GM19467 (cell line): Measurements from ENCODE around the gene MPHOSPH10.
"Not testable (repeated sequence)": the region's sequence is repeated elsewhere in the genome, so short reads cannot be mapped to it uniquely, and the experiment has no call there.

Experiments used
- ATAC-seq: cut with Tn5 transposase; IDR thresholded peaks from one replicate; pipeline ENCODE4 v1.9.1; 2021; ENCODE audit warnings: mild to moderate bottlenecking, moderate library complexity; ENCODE audit not compliant: unreplicated experiment

The MPHOSPH10 gene

GRCh38 chr2:71122387-71123298 is 7.8 kb upstream of the MPHOSPH10 start:
- no peak for ATAC-seq

DNA sequence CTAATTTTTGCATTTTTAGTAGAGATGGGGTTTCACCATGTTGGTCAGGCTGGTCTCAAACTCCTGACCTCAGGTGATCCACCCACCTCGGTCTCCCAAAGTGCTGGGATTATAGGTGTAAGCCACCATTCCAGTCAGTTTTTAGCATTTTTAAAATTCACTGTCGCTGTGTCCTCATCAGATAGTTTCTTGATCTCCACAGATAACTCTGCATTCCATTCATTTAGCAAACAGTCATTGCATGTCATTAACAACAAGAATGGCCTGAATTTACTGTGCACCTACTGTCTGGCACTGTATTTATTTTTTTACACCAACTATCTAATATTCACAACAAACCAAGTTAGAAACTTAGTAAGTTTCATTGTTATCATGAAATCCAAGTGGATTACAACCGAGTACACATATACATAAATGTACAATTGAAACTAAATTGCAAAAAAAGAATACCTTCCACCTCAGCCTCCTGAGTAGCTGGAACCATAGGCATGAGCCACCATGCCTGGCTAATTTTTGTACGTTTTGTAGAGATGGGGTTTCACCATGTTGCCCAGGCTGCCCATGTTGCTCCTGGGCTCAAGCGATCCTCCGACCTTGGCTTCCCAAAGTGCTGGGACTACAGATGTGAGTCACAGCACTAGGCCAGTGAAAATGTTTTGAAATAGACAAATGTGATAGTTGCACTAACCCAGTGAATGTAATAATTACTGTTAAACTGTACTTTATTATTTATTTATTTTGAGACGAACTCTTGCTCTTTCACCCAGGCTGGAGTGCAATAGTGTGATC is 4.7 kb upstream of the MPHOSPH10 start:
- ATAC-seq, result no peak

- no peak for ATAC-seq
These were observed 3.5 kb upstream of the MPHOSPH10 start for GRCh38 chr2:71126957-71127356.

DNA sequence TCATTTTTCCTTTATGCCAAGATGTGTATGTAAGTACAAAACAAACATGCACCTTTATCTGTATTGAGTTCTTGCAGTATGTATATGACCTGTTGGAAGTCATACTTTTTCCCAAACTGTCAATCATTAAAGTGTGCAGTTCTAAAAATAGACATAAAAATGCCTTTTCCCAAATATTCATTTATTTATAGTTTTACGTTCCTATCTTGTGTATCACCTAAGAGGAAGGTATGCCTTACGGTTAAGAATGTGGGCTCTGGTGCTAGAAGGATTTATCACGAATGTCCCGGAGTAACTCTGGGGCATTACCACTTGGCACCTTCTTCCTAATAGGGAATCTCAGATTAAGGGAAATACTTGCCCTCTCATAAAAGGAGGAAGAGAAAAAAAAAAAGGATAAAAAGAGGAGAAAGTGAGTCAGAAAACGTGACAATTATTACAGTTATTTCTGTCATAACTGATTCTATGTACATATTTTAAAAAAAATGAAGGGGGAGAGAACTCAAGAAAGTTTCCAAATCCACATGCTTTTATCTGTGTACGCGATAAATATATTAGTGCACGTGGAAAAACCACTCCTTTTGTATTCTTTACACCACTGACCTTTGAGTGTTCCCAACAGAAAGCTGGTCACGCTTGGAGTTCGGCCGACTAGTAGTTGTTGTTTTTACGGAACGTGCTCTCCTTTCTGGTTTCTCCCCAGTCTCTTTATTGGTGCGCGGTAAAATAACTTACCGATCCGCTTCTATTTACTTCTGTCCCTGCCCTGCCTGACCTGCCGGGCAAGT is 1.1 kb upstream of the MPHOSPH10 start:
- ATAC-seq, result no peak

- peak; percentile 37 for ATAC-seq
These were observed 607 bp upstream of the MPHOSPH10 start for GRCh38 chr2:71129902-71130151.

DNA sequence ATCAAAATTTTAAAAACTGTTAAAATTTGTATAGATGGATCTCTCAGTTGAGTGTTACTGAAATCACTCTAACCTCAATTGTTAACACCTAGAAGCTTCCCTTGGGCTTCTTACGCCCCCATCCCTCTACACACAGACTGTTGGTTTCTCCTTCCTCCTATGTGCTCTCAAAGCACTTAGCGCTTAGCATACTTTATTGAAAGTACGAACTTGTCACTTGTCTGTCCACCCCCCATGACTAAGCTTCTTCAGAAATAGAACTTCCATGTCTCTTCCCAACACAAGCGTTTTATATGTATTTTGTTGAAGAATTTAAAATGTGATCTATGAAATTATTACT is 441 bp downstream of the MPHOSPH10 start:
- ATAC-seq, result peak; percentile 18

DNA sequence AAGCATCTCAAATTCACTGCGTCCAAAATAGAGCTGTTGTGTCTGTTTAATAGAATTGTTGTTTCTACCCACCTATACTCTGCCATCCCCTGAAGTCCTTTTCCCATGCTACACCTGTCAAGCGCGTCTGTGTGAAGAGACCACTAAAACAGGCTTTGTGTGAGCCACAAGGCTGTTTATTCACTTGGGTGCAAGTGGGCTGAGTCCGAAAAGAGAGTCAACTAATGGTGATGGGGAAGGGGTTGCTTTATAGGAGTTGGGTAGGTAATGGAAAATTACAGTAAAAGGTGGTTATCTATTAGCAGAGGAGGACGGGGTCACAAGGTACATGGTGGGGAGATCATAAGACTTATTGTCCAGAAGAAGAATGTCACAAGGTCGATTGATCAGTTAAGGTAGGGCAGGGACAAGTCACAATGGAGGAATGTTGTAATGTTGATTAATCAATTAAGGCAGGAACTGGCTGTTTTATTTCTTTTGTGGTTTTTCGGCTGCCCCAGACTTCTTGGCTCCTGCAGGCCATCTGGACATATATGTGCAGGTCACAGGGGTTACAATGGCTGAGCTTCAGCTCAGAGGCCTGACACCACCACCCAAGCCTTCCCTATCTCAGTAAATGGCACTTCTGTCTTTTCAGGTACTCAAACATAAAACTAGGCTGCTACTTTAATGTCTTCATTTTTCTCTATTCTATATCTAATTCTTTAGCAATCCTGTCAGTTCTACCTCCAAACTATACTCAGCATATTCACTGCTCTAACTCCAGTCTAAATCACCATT is 1.1 kb downstream of the MPHOSPH10 start:
- not testable (repeated sequence) for ATAC-seq

DNA sequence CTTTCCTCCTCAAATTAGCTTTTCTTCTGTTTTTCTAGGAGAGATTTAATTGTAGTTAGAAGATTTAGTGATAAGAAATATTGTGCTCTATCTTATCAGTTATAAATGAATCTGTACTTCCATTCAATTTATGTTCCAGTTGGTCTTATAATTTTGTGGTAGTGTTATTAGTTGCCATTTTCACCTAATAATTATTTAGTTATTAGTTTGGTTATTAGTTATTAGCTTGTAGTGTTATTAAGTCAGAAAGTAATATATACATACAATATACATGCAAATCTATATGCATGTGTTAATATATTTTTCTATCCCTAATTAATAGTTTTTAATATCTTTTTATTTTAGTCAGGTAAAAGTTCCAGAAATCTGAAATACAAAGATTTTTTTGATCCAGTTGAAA is 3.2 kb downstream of the MPHOSPH10 start:
- ATAC-seq, result no peak

DNA sequence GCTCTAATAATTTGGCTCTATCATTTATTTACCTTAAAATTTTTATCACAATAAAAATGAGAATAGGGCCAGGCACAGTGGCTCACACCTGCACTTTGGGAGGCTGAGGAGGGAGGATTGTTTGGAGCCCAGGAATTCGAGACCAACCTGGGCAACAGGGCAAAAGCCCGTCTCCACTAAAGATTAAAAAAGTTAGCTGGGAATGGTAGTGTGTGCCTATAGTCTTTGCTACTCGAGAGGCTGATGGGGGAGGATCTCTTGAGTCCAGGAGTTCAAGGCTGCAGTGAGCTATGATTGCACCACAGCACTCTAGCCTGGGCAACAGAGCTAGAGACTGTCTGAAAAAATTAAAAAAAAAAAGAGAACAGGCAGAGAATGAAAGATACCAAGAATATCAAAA is 5.7 kb downstream of the MPHOSPH10 start:
- no peak for ATAC-seq

DNA sequence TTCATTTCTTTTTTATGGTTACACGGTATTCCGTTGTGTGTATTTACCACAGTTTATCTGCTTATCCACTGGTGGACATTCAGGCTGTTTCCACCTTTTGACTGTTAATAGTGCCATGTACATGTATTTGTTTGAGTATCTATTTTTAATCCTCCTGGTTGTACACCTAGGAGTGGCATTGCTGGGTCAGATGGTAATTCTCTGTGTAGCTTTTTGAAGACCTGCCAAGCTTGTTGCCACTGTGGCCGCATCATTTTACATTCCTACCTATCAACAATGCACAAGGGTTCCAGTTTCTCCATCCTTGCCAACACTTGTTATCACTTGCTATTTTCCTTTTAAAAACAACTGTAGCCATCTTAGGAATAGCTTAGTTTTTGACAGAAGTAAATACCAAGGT is 13.3 kb downstream of the MPHOSPH10 start:
- no peak for ATAC-seq

DNA sequence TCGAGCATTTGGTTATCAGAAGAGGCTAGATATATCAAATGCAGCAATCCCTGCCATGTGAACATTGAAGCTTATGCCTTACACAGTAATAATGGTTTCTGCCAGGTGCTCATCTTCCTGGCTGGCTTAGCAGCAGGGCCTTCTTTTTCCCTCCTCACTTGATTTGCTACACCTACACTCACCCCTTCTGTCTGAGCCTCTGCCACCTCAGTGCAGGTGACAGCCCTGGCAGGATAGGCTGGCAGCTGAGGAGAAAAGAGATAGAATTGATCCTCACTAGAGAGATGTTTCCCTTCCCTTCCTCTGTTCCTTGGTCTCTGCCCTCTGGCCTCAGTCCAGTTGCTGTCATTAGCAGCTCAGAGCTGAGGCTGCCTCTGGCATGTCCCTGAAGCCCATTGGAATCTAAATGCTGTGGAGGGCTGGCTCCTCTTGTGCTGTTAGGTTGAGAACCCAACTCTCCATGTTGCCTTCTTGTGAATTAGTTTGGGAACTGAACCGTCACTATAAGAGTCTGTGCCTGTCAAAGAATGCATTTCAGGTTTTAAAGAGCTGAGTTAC is 18.2 kb downstream of the MPHOSPH10 start:
- ATAC-seq, result no peak

GRCh38 chr2:71150082-71150816 is 19.8 kb downstream of the MPHOSPH10 start:
- ATAC-seq, result no peak

DNA sequence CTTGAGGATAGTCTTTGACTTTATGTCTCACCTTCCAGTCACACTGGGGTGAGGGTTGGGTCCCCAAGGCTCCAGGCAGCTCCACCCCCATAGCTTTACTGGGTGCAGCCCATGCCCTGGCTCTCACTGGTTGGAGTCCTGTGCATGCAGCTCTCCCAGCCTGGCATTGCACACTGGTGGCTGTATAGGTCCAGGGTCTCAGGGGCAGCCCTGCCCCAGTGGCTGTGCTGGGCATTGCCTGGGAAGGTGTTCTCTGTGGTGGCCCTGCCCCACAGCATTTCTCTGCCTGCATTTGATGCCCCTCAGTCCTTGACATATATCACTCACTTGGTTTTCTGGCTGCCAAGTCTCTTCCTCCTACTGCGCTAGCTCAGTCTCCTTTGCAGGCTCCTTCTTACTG is 21.2 kb downstream of the MPHOSPH10 start:
- ATAC-seq, result no peak

- ATAC-seq, result no peak
These were observed 23.3 kb downstream of the MPHOSPH10 start for GRCh38 chr2:71153585-71154224.

- no peak for ATAC-seq
These were observed 23.8 kb downstream of the MPHOSPH10 start for GRCh38 chr2:71154279-71154678.

GRCh38 chr2:71154798-71155197 is 24.4 kb downstream of the MPHOSPH10 start:
- peak; percentile 66 for ATAC-seq

DNA sequence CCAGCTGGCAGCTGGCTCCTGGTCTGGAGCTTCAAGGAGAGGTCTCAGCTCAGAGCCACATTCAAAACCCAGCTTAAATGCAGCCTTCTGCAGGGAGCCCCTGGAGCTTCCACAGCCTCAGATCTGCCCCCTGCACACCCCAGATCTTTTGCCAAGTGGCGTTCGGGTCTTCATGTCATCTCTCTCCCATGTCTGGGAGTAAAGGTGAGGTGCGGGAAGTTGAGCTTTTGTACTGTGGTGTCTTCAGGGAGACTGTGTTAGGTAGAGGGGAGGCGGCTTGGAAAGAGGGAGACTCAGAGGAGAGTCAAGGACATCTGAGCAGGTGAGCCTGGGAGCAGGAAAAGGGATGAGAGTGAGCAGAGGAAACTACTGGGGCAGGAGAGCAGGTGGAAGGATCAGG is 25.4 kb downstream of the MPHOSPH10 start:
- ATAC-seq, result no peak

- ATAC-seq, result no peak
These were observed 26.1 kb downstream of the MPHOSPH10 start for GRCh38 chr2:71156573-71156972.

DNA sequence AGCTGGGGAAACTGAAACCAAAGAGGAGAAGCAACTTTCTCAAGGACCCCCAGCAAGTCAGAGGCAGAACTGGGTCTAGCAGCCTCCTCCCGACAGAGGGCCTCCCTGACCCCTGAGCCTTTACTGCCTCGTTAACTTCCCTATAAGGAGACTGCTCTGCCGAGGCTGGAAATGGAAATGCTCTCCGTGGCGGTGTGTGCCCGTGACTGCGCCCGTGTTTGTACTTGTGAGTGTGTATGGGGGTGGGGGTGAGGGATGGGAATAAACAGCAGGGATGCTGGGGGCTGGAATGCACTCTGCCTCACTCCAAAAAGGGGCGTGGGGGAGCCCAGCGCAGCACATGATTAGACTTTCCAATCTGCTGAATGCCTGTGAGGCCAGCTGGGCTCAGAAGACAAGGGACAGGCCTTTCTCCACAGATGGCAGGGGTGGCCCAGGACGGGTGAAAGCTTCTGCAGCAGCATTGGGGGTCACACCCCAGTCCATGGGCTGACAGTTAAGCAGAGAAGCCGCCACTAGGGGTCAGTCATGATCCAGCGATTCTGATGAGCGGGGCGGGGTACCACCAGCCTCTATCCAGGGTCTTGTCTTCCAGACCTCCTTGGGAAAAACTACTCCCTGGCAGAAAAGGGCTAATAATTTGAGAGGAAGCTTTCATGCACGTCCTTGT is 26.8 kb downstream of the MPHOSPH10 start:
- no peak for ATAC-seq
